Transverse colon (tissue), 3 donors: ENCODE measurements around the gene TBX6.

Experiments used
- POLR2A ChIP-seq: fragments of 450-650 bp; IDR thresholded peaks from one replicate; pipeline ENCODE4 v1.6.1; 2016; ENCODE audit warnings: antibody characterized with exemption, mild to moderate bottlenecking, moderate library complexity
- TF ChIP-seq, protein P1 (sequence below), 5 experiments: fragments of 200-600 bp in 3 of 5; fragments of 450-650 bp in 2 of 5; sonication (generic) in 3 of 5; IDR thresholded peaks; 1 replicate in 2 of 5; 2 replicates in 3 of 5; pipeline ENCODE4 v1.5.1; 2016 to 2017; ENCODE audit warnings: antibody characterized with exemption in 5 of 5, inconsistent platforms in 3 of 5, mild to moderate bottlenecking in 2 of 5, moderate library complexity in 1 of 5

DNA sequence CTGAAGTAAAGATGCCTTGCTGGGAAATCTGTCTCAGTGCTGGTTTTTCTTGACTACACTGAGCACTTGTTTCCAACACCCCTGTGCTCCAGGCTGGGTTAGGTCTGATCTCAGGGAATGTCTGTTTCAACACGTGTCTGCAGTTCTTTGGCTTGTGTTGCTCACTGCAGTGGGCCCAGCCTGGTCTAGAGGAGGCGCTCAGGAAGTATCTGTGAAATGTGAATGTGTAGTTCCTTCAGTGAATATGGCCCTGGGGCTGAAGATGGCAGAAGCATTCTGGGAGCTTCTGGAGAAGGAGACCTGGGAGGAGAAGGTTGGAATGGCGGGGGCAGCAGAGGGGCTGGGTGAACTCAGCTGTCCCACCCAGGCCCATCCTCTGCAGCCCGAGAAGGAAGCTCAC is 12.4 kb upstream of the TBX6 start:
- TF ChIP-seq, protein P1, sequence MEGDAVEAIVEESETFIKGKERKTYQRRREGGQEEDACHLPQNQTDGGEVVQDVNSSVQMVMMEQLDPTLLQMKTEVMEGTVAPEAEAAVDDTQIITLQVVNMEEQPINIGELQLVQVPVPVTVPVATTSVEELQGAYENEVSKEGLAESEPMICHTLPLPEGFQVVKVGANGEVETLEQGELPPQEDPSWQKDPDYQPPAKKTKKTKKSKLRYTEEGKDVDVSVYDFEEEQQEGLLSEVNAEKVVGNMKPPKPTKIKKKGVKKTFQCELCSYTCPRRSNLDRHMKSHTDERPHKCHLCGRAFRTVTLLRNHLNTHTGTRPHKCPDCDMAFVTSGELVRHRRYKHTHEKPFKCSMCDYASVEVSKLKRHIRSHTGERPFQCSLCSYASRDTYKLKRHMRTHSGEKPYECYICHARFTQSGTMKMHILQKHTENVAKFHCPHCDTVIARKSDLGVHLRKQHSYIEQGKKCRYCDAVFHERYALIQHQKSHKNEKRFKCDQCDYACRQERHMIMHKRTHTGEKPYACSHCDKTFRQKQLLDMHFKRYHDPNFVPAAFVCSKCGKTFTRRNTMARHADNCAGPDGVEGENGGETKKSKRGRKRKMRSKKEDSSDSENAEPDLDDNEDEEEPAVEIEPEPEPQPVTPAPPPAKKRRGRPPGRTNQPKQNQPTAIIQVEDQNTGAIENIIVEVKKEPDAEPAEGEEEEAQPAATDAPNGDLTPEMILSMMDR (IDR thresholded peaks at IDR 0.05) = no peak
- TF ChIP-seq POLR2A = no peak
